K562 (cell line): Measurements from ENCODE around the gene USP2. TPM values are rescaled to one million over a fixed set of nuclear protein-coding genes. Genes with fewer than 3 reads are reported as not detected.

ENCODE experiments used
- ARID1B ChIP-seq: fragments of 450-650 bp; IDR thresholded peaks from 2 replicates; pipeline ENCODE4 v1.6.1; 2016; ENCODE audit warnings: antibody characterized with exemption, mild to moderate bottlenecking, inconsistent platforms
- CCNT2 ChIP-seq: IDR thresholded peaks from 2 replicates; pipeline ENCODE4 v1.6.1; 2011; ENCODE audit warnings: borderline replicate concordance, low read depth, mild to moderate bottlenecking, moderate library complexity, mixed read lengths, low read length; ENCODE audit not compliant: insufficient read length; ENCODE audit errors: extremely low read depth
- CHD2 ChIP-seq: IDR thresholded peaks from 2 replicates; pipeline ENCODE4 v1.6.1; 2011; ENCODE audit warnings: low read depth, low read length
- CXXC5 ChIP-seq: fragments of 250-450 bp; sonication (Bioruptor Pico); IDR thresholded peaks from 2 replicates; pipeline ENCODE4 v1.8.0; 2022; ENCODE audit warnings: inconsistent platforms, mild to moderate bottlenecking, moderate library complexity
- FOXJ3 ChIP-seq: sonication (generic); formaldehyde crosslinking; IDR thresholded peaks from 2 replicates; pipeline ENCODE4 v1.4.0; 2020; ENCODE audit warnings: mild to moderate bottlenecking, missing genetic modification reagents
- FUS ChIP-seq: fragments of 200-400 bp; formaldehyde crosslinking; optimal IDR thresholded peaks from 2 replicates; pipeline ENCODE3; 2017; ENCODE audit warnings: low read depth, low read length
- GATAD2A ChIP-seq: fragments of 450-650 bp; IDR thresholded peaks from 2 replicates; pipeline ENCODE4 v1.6.1; 2017
- GATAD2B ChIP-seq: fragments of 450-650 bp; IDR thresholded peaks from 2 replicates; pipeline ENCODE4 v1.6.1; 2017; ENCODE audit warnings: mild to moderate bottlenecking, borderline replicate concordance
- HDGF ChIP-seq: fragments of 450-650 bp; IDR thresholded peaks from 2 replicates; pipeline ENCODE4 v1.6.1; 2016
- IRF2 ChIP-seq: sonication (generic); formaldehyde crosslinking; IDR thresholded peaks from 2 replicates; pipeline ENCODE4 v1.8.1; 2022; ENCODE audit warnings: mild to moderate bottlenecking, missing genetic modification reagents
- MCM7 ChIP-seq, 2 experiments: fragments of 450-650 bp; IDR thresholded peaks; 2 replicates each; pipeline ENCODE4 v1.6.1; 2016 to 2018
- MIER1 ChIP-seq: fragments of 450-650 bp; IDR thresholded peaks from 2 replicates; pipeline ENCODE4 v1.6.1; 2016; ENCODE audit warnings: antibody characterized with exemption, mild to moderate bottlenecking, low read depth
- NCOR1 ChIP-seq: fragments of 450-650 bp; IDR thresholded peaks from 2 replicates; pipeline ENCODE4 v1.6.1; 2016; ENCODE audit warnings: mild to moderate bottlenecking, moderate library complexity
- SLC30A9 ChIP-seq: fragments of 250-450 bp; sonication (Bioruptor Pico); IDR thresholded peaks from 2 replicates; pipeline ENCODE4 v1.8.0; 2022; ENCODE audit warnings: mild to moderate bottlenecking, moderate library complexity
- SP1 ChIP-seq: sonication (generic); formaldehyde crosslinking; IDR thresholded peaks from 2 replicates; pipeline ENCODE4 v1.8.1; 2022; ENCODE audit warnings: mild to moderate bottlenecking, missing genetic modification reagents
- SP2 ChIP-seq: IDR thresholded peaks from 2 replicates; pipeline ENCODE4 v1.6.1; 2011; ENCODE audit warnings: mild to moderate bottlenecking, low read depth, low read length, moderate library complexity; ENCODE audit not compliant: poor library complexity, severe bottlenecking; ENCODE audit errors: extremely low read depth
- SRSF3 ChIP-seq: fragments of 200-400 bp; formaldehyde crosslinking; IDR thresholded peaks from 2 replicates; pipeline ENCODE4 v1.6.1; 2016; ENCODE audit warnings: mild to moderate bottlenecking, low read length, moderate library complexity; ENCODE audit not compliant: insufficient read depth
- ZBTB7A ChIP-seq: IDR thresholded peaks from 2 replicates; pipeline ENCODE4 v1.6.1; 2011; ENCODE audit warnings: low read depth, mild to moderate bottlenecking, low read length, moderate library complexity, borderline replicate concordance; ENCODE audit not compliant: control insufficient read depth
- ZNF263 ChIP-seq: sonication (generic); formaldehyde crosslinking; IDR thresholded peaks from 2 replicates; pipeline ENCODE4 v1.8.0; 2022; ENCODE audit warnings: mild to moderate bottlenecking, missing genetic modification reagents, borderline replicate concordance
- ZNF274 ChIP-seq: IDR thresholded peaks from 2 replicates; pipeline ENCODE4 v1.6.1; 2011; ENCODE audit warnings: low read depth, mild to moderate bottlenecking, low read length, moderate library complexity, borderline replicate concordance
- ZNF431 ChIP-seq: sonication (generic); formaldehyde crosslinking; IDR thresholded peaks from 2 replicates; pipeline ENCODE4 v1.8.0; 2022; ENCODE audit warnings: mild to moderate bottlenecking, missing genetic modification reagents
- ZNF561 ChIP-seq: fragments of 450-650 bp; formaldehyde crosslinking; conservative IDR thresholded peaks from 2 replicates; pipeline ENCODE4 v1.4.0; 2020; ENCODE audit warnings: mild to moderate bottlenecking, moderate library complexity
- ZNF707 ChIP-seq: fragments of 250-450 bp; sonication (Bioruptor Pico); conservative IDR thresholded peaks from 2 replicates; pipeline ENCODE4 v1.8.0; 2022; ENCODE audit warnings: inconsistent platforms, mild to moderate bottlenecking, moderate library complexity
- polyA plus RNA-seq, 8 experiments: library from polyadenylated mRNA; depleted of rRNA in 4 of 8; stranded (reverse) in 5 of 8; unstranded in 3 of 8; fragments of >200 nt; fragmentation: Nextera tagmentation in 2 of 8; fragmentation: Illumina TruSeq in 1 of 8; extraction: Ambion mirVana in 2 of 8; extraction: Trizol in 1 of 8; gene quantifications; 2 replicates each; pipeline versions ENCODE4 v1.2.1 to v1.2.3, GENCODE V29; 2011 to 2014; ENCODE audit warnings: inconsistent platforms in 1 of 8, missing spikeins in 1 of 8
- total RNA-seq, 7 experiments: library from RNA; depleted of rRNA in 6 of 7; stranded (reverse); fragments of >200 nt in 6 of 7; fragmentation: Illumina TruSeq in 2 of 7; extraction: Trizol in 2 of 7; gene quantifications; 2 replicates each; pipeline versions ENCODE4 v1.2.1 to v1.2.3, GENCODE V29; 2011 to 2021; ENCODE audit warnings: low replicate concordance in 1 of 7
- TF ChIP-seq, protein P1 (sequence below): sonication (generic); formaldehyde crosslinking; IDR thresholded peaks from 2 replicates; pipeline ENCODE4 v1.9.0; 2022; ENCODE audit warnings: mild to moderate bottlenecking, missing genetic modification reagents
- TF ChIP-seq, protein P2 (sequence below): sonication (generic); formaldehyde crosslinking; IDR thresholded peaks from 2 replicates; pipeline ENCODE4 v1.8.0; 2022; ENCODE audit warnings: mild to moderate bottlenecking, missing genetic modification reagents
- TF ChIP-seq, protein P3 (sequence below): sonication (generic); IDR thresholded peaks from 2 replicates; pipeline ENCODE4 v1.6.1; 2016
- TF ChIP-seq, protein P4 (sequence below): fragments of 450-650 bp; formaldehyde crosslinking; IDR thresholded peaks from 2 replicates; pipeline ENCODE4 v1.4.0; 2022; ENCODE audit warnings: missing genetic modification characterization

USP2 gene
- total and polyA plus RNA-seq, 9 of the 15 experiments (the other 6 are each of a cell fraction or from before 2014, with no cell fraction given), result 2.8 to 16.9 (median 3.9) TPM

DNA sequence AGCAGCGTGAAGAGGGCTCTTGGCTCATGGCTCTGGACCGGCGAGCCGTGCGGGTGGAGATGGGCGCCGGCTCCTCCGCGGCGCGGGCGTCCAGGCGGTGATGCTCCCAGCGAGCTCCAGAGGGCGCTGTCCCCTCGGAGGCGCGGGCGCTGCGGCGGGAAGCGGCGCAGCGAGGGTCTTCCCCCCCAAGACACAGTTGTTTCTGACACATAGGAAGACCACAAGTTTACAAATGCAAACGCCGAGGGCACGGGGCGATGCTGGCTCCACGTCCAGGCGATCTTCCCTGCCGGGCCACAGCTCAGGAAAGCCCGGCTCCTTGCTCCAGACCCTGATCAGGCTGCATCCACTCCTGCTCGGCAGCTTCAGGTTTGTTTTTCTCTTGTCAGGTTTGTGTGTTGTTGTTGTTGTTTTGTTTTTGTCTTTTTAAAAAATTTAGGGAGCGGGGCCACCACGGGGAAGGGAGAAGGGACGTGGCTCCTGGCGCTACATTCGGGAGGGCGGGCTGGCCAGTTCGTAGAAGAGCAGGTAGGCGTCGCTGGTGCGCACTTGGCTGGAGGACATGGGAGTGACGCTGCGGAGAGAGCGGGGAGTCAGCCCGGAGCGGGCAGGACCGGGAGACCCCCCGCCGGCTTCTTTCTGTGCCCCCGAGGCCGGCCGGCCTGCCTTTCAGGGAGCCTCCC lies 25.0 kb downstream of the USP2 start (continued):
- no peak for TF ChIP-seq FUS
- no peak for TF ChIP-seq FOXJ3
- no peak for TF ChIP-seq ZNF561 (CRISPR knock-in tag)
- TF ChIP-seq, protein P1, sequence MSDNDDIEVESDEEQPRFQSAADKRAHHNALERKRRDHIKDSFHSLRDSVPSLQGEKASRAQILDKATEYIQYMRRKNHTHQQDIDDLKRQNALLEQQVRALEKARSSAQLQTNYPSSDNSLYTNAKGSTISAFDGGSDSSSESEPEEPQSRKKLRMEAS (CRISPR knock-in tag), result no peak
- TF ChIP-seq HDGF, result peak; percentile 95
- no peak for TF ChIP-seq ARID1B
- no peak for TF ChIP-seq ZNF263 (CRISPR knock-in tag)
- TF ChIP-seq CHD2, result no peak
- peak; percentile 46 for TF ChIP-seq CCNT2
- no peak for TF ChIP-seq ZNF431 (CRISPR knock-in tag)
- no peak for TF ChIP-seq GATAD2A
- peak; percentile 73 for TF ChIP-seq CXXC5 (CRISPR knock-in tag)
- peak; percentile 90 for TF ChIP-seq ZBTB7A
- TF ChIP-seq MCM7 (IDR thresholded peaks at IDR 0.05), result no peak
- no peak for TF ChIP-seq ZNF707 (CRISPR knock-in tag)
- 0 out of 2 replicates have a peak, but pooled peaks have one; percentile 26 for TF ChIP-seq MIER1
- TF ChIP-seq NCOR1, result no peak
- TF ChIP-seq, protein P2, sequence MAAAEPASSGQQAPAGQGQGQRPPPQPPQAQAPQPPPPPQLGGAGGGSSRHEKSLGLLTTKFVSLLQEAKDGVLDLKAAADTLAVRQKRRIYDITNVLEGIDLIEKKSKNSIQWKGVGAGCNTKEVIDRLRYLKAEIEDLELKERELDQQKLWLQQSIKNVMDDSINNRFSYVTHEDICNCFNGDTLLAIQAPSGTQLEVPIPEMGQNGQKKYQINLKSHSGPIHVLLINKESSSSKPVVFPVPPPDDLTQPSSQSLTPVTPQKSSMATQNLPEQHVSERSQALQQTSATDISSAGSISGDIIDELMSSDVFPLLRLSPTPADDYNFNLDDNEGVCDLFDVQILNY (CRISPR knock-in tag), result 0 out of 2 replicates have a peak, but pooled peaks have one; percentile 39
- TF ChIP-seq, protein P3, sequence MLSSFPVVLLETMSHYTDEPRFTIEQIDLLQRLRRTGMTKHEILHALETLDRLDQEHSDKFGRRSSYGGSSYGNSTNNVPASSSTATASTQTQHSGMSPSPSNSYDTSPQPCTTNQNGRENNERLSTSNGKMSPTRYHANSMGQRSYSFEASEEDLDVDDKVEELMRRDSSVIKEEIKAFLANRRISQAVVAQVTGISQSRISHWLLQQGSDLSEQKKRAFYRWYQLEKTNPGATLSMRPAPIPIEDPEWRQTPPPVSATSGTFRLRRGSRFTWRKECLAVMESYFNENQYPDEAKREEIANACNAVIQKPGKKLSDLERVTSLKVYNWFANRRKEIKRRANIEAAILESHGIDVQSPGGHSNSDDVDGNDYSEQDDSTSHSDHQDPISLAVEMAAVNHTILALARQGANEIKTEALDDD, result no peak
- TF ChIP-seq SP1 (CRISPR knock-in tag), result peak; percentile 47
- TF ChIP-seq IRF2 (CRISPR knock-in tag), result no peak
- TF ChIP-seq GATAD2B, result no peak
- no peak for TF ChIP-seq ZNF274
- no peak for TF ChIP-seq SLC30A9 (CRISPR knock-in tag)
- TF ChIP-seq SRSF3, result no peak
- TF ChIP-seq SP2, result no peak
- TF ChIP-seq, protein P4, sequence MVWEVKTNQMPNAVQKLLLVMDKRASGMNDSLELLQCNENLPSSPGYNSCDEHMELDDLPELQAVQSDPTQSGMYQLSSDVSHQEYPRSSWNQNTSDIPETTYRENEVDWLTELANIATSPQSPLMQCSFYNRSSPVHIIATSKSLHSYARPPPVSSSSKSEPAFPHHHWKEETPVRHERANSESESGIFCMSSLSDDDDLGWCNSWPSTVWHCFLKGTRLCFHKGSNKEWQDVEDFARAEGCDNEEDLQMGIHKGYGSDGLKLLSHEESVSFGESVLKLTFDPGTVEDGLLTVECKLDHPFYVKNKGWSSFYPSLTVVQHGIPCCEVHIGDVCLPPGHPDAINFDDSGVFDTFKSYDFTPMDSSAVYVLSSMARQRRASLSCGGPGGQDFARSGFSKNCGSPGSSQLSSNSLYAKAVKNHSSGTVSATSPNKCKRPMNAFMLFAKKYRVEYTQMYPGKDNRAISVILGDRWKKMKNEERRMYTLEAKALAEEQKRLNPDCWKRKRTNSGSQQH (CRISPR knock-in tag), result 0 out of 2 replicates have a peak, but pooled peaks have one; percentile 39
